H54 (cell line): ENCODE results near the gene RGL3.
"Not testable (repeated sequence)": the region's sequence is repeated elsewhere in the genome, so short reads cannot be mapped to it uniquely, and the experiment has no call there.

ENCODE experiments used
- DNase-seq: peaks from one replicate; pipeline ENCODE4 v3.0.0; 2011; ENCODE audit warnings: low spot score, mixed read lengths; ENCODE audit not compliant: insufficient read length
- FAIRE-seq: peaks from 3 replicates; lab custom pipeline; 2011; peaks lifted over from hg19 to GRCh38; lab: Jason Lieb, UNC
- POLR2A ChIP-seq: IDR thresholded peaks from 2 replicates; pipeline ENCODE4 v1.6.1; 2011; ENCODE audit warnings: low read depth, mild to moderate bottlenecking, low read length

RGL3 gene

GRCh38 chr19:11437955-11438354 is 18.8 kb upstream of the RGL3 start:
- DNase-seq (no peak), FAIRE-seq (no peak)
- no peak for TF ChIP-seq POLR2A

- FAIRE-seq (no peak), DNase-seq (no peak)
- TF ChIP-seq POLR2A = 0 out of 2 replicates have a peak, but pooled peaks have one; percentile 11
Measured at GRCh38 chr19:11435833-11436313, 16.8 kb upstream of the RGL3 start.

- DNase-seq = peak; percentile 94
- peak; percentile 74 for TF ChIP-seq POLR2A
- FAIRE-seq = peak; percentile 62
Measured at GRCh38 chr19:11435057-11435832, 16.1 kb upstream of the RGL3 start, which contains the start of the genes ODAD3 and PRKCSH. ODAD3 (minus strand) TSS chr19:11435121; CDS start chr19:11435016, 105 bp downstream. PRKCSH (plus strand) TSS chr19:11435635; CDS start chr19:11436118, 483 bp downstream.

- TF ChIP-seq POLR2A = no peak
- FAIRE-seq = no peak
- no peak for DNase-seq
Measured at GRCh38 chr19:11434703-11435056, 15.6 kb upstream of the RGL3 start.

GRCh38 chr19:11433526-11433925 is 14.4 kb upstream of the RGL3 start:
- DNase-seq, FAIRE-seq: not testable (repeated sequence)

GRCh38 chr19:11426656-11427055 is 7.5 kb upstream of the RGL3 start:
- DNase-seq (no peak), FAIRE-seq (no peak)
- no peak for TF ChIP-seq POLR2A

- FAIRE-seq (no peak), DNase-seq (no peak)
- no peak for TF ChIP-seq POLR2A
Measured at GRCh38 chr19:11425719-11426457, 6.8 kb upstream of the RGL3 start.

- FAIRE-seq (no peak), DNase-seq (no peak)
- TF ChIP-seq POLR2A = no peak
Measured at GRCh38 chr19:11423791-11424181, 4.7 kb upstream of the RGL3 start.

- no peak for TF ChIP-seq POLR2A
- FAIRE-seq = no peak
- DNase-seq = no peak
Measured at GRCh38 chr19:11423164-11423790, 4.2 kb upstream of the RGL3 start.

- TF ChIP-seq POLR2A = no peak
- no peak for FAIRE-seq
- DNase-seq = no peak
Measured at GRCh38 chr19:11422163-11423065, 3.3 kb upstream of the RGL3 start.

- FAIRE-seq = no peak
- no peak for TF ChIP-seq POLR2A
- DNase-seq = no peak
Measured at GRCh38 chr19:11421371-11422098, 2.4 kb upstream of the RGL3 start.
